K562 (cell line): Measurements from ENCODE around the gene AKAP7. TPM values are rescaled to one million over a fixed set of nuclear protein-coding genes. Genes with fewer than 3 reads are reported as not detected.

Experiments used
- ATAC-seq: fragments of 200-7000 bp; cut with Tn5 transposase; 3 replicates; pipeline ENCODE4 v1.9.1; 2020; ENCODE audit warnings: moderate library complexity
- BruUV-seq: library from RNA; stranded (reverse); fragments of 400-500 nt; replicated peaks from 2 replicates; lab custom pipeline; 2021; lab: Mats Ljungman, UMichigan
- CTCF ChIA-PET: fragments of 300-600 bp; formaldehyde crosslinking; extraction: SDS; loops from one replicate; lab custom pipeline; 2021; ENCODE audit warnings: low intra/inter-chr PET ratio; lab: Yijun Ruan, JAX
- POLR2A ChIA-PET: fragments of 300-600, 350-650 bp; sonication (Branson Sonifier 250); formaldehyde crosslinking; extraction: SDS; loops from one replicate; lab custom pipeline; 2021; ENCODE audit warnings: antibody characterized with exemption, inconsistent platforms; lab: Yijun Ruan, JAX
- DNase-seq, 4 experiments: peaks; one replicate each; pipeline versions ENCODE4 v3.0.0 to v3.0.0-alpha.2; 2011 to 2018; ENCODE audit warnings: low spot score in 3 of 4, mixed read lengths in 3 of 4; ENCODE audit errors: extremely low read depth in 1 of 4
- FAIRE-seq: peaks from 2 replicates; lab custom pipeline; 2011; peaks lifted over from hg19 to GRCh38; lab: Jason Lieb, UNC
- H2AFZ ChIP-seq: 2 replicates; pipeline ENCODE4 v1.6.0; 2011; ENCODE audit warnings: low read depth, low read length, control low read depth, inconsistent platforms
- H3K27ac ChIP-seq: fragments of 200-600 bp; 3 replicates; pipeline ENCODE4 v1.8.0; 2011; ENCODE audit warnings: low read depth, mild to moderate bottlenecking, control low read depth, inconsistent platforms, low read length, moderate library complexity, mixed read lengths; ENCODE audit errors: extremely low read depth
- H3K27me3 ChIP-seq, 2 experiments: fragments of 300-600 bp in 1 of 2; 2 replicates in 1 of 2; 3 replicates in 1 of 2; pipeline versions ENCODE4 v1.6.0 to v1.8.0; 2011; ENCODE audit warnings: inconsistent platforms in 2 of 2, low read length in 2 of 2, mild to moderate bottlenecking in 1 of 2, mixed read lengths in 1 of 2, moderate library complexity in 1 of 2; ENCODE audit not compliant: control insufficient read depth in 2 of 2, insufficient read depth in 2 of 2
- H3K36me3 ChIP-seq: fragments of 300-600 bp; 3 replicates; pipeline ENCODE4 v1.8.0; 2011; ENCODE audit warnings: mild to moderate bottlenecking, low read length, inconsistent platforms; ENCODE audit not compliant: control insufficient read depth, insufficient read depth
- H3K4me1 ChIP-seq, 2 experiments: fragments of 200-600 bp in 1 of 2; replicated peaks in 1 of 2; 2 replicates in 1 of 2; 3 replicates in 1 of 2; pipeline versions ENCODE4 v1.5.1 to v1.8.0; 2011; ENCODE audit warnings: inconsistent platforms in 2 of 2, low read length in 2 of 2, mild to moderate bottlenecking in 1 of 2, mixed read lengths in 1 of 2, moderate library complexity in 1 of 2; ENCODE audit not compliant: control insufficient read depth in 2 of 2, insufficient read depth in 2 of 2
- H3K4me2 ChIP-seq: 2 replicates; pipeline ENCODE4 v1.6.1; 2011; ENCODE audit warnings: low read length, control low read depth, inconsistent platforms, mixed read lengths; ENCODE audit not compliant: insufficient read depth
- H3K4me3 ChIP-seq: fragments of 200-600 bp; sonication (generic), shearing (Covaris generic); 2 replicates; pipeline ENCODE4 v1.5.1; 2016; ENCODE audit warnings: control low read depth, inconsistent platforms
- H3K79me2 ChIP-seq: fragments of 200-600 bp; 3 replicates; pipeline ENCODE4 v1.8.0; 2011; ENCODE audit warnings: low read length, inconsistent platforms; ENCODE audit not compliant: control insufficient read depth, insufficient read depth
- H3K9ac ChIP-seq, 2 experiments: 2 replicates each; pipeline versions ENCODE4 v1.6.0 to v1.6.1; 2011; ENCODE audit warnings: low read depth in 2 of 2, low read length in 2 of 2, control low read depth in 1 of 2, inconsistent platforms in 1 of 2, mild to moderate bottlenecking in 1 of 2, mixed read lengths in 1 of 2; ENCODE audit not compliant: insufficient read depth in 1 of 2
- H3K9me1 ChIP-seq: one replicate; pipeline ENCODE4 v1.6.0; 2011; ENCODE audit warnings: inconsistent platforms, mild to moderate bottlenecking, low read length, moderate library complexity; ENCODE audit not compliant: control insufficient read depth, insufficient read depth
- H3K9me3 ChIP-seq: replicated peaks from 2 replicates; pipeline ENCODE4 v1.5.1; 2011; ENCODE audit warnings: low read depth, low read length, inconsistent platforms; ENCODE audit not compliant: control insufficient read depth, insufficient read depth
- H4K20me1 ChIP-seq: replicated peaks from 2 replicates; pipeline ENCODE4 v1.6.1; 2011; ENCODE audit warnings: low read length, inconsistent platforms, mixed read lengths; ENCODE audit not compliant: control insufficient read depth, insufficient read depth
- ARNT ChIP-seq, 2 experiments: fragments of 450-650 bp; IDR thresholded peaks; 2 replicates each; pipeline ENCODE4 v1.6.1; 2016; ENCODE audit warnings: mild to moderate bottlenecking in 1 of 2
- BRCA1 ChIP-seq, 2 experiments: fragments of 450-650 bp in 1 of 2; sonication (generic) in 1 of 2; formaldehyde crosslinking in 1 of 2; IDR thresholded peaks; 2 replicates each; pipeline versions ENCODE4 v1.5.0 to v1.6.1; 2017 to 2020; ENCODE audit warnings: mild to moderate bottlenecking in 1 of 2, missing genetic modification reagents in 1 of 2
- CEBPB ChIP-seq: fragments of 450-650 bp; IDR thresholded peaks from 2 replicates; pipeline ENCODE4 v1.6.1; 2016; ENCODE audit warnings: missing genetic modification characterization, missing compliant biosample characterization
- CEBPZ ChIP-seq: fragments of 150-350 bp; IDR thresholded peaks from 2 replicates; pipeline ENCODE4 v1.6.1; 2014; ENCODE audit warnings: low read depth, mild to moderate bottlenecking, low read length, borderline replicate concordance
- FOXA3 ChIP-seq, 2 experiments: fragments of 450-650 bp in 1 of 2; sonication (generic) in 1 of 2; formaldehyde crosslinking; IDR thresholded peaks in 1 of 2; conservative IDR thresholded peaks in 1 of 2; 2 replicates each; pipeline versions ENCODE4 v1.4.0 to v1.8.0; 2020 to 2022; ENCODE audit warnings: mild to moderate bottlenecking in 2 of 2, missing genetic modification reagents in 1 of 2
- HDAC6 ChIP-seq: IDR thresholded peaks from 2 replicates; pipeline ENCODE4 v1.6.1; 2012; ENCODE audit warnings: low read depth, mild to moderate bottlenecking, control low read depth, inconsistent platforms, low read length, moderate library complexity
- MEF2A ChIP-seq: IDR thresholded peaks from 2 replicates; pipeline ENCODE4 v1.6.1; 2011; ENCODE audit warnings: low read depth, mild to moderate bottlenecking, low read length, moderate library complexity; ENCODE audit not compliant: control insufficient read depth
- PURB ChIP-seq: sonication (generic); formaldehyde crosslinking; IDR thresholded peaks from 2 replicates; pipeline ENCODE4 v1.9.0; 2021; ENCODE audit warnings: low read depth, mild to moderate bottlenecking, missing genetic modification reagents
- RAD21 ChIP-seq, 2 experiments: fragments of 250-450 bp in 1 of 2; fragments of 450-650 bp in 1 of 2; sonication (Bioruptor Pico) in 1 of 2; formaldehyde crosslinking in 1 of 2; IDR thresholded peaks in 1 of 2; conservative IDR thresholded peaks in 1 of 2; 2 replicates each; pipeline versions ENCODE4 v1.4.0 to v1.8.0; 2020 to 2022; ENCODE audit warnings: mild to moderate bottlenecking in 2 of 2, moderate library complexity in 1 of 2
- SMARCE1 ChIP-seq: fragments of 450-650 bp; IDR thresholded peaks from 2 replicates; pipeline ENCODE4 v1.7.1; 2016; ENCODE audit warnings: mild to moderate bottlenecking
- XRCC5 ChIP-seq: fragments of 200-400 bp; formaldehyde crosslinking; IDR thresholded peaks from 2 replicates; pipeline ENCODE4 v1.6.1; 2017; ENCODE audit warnings: low read depth, mild to moderate bottlenecking, low read length
- ZC3H8 ChIP-seq: fragments of 450-650 bp; IDR thresholded peaks from 2 replicates; pipeline ENCODE4 v1.6.1; 2017
- ZNF143 ChIP-seq: sonication (generic); formaldehyde crosslinking; IDR thresholded peaks from 2 replicates; pipeline ENCODE4 v1.9.0; 2022; ENCODE audit warnings: mild to moderate bottlenecking, missing genetic modification reagents
- ZNF699 ChIP-seq: fragments of 250-450 bp; sonication (Bioruptor Pico); IDR thresholded peaks from 2 replicates; pipeline ENCODE4 v1.8.0; 2021; ENCODE audit warnings: mild to moderate bottlenecking, moderate library complexity; ENCODE audit not compliant: insufficient replicate concordance
- ZNF76 ChIP-seq: fragments of 250-450 bp; sonication (Bioruptor Pico); IDR thresholded peaks from 2 replicates; pipeline ENCODE4 v1.4.0; 2020; ENCODE audit warnings: mild to moderate bottlenecking, moderate library complexity, borderline replicate concordance
- WGBS: fragments of 100-300 bp; shearing (Covaris generic); methylation state at CpG from one replicate; pipeline ENCODE4 v1.1.6; 2016; ENCODE audit warnings: low coverage, mixed read lengths; ENCODE audit not compliant: insufficient coverage; ENCODE audit errors: missing lambda C conversion rate; 5-methylcytosine and 5-hydroxymethylcytosine counted together
- in situ Hi-C: fragments of 300-500 bp; cut with MboI; formaldehyde crosslinking; loops from 4 replicates; pipeline ENCODE4 v1.15.0; 2018; ENCODE audit warnings: inconsistent platforms, mixed read lengths
- intact Hi-C: fragments of 100-400 bp; cut with micrococcal nuclease; formaldehyde crosslinking; loops from 2 replicates; pipeline ENCODE4 v1.14.2; 2022
- polyA plus RNA-seq, 8 experiments: library from polyadenylated mRNA; depleted of rRNA in 4 of 8; stranded (reverse) in 5 of 8; unstranded in 3 of 8; fragments of >200 nt; fragmentation: Nextera tagmentation in 2 of 8; fragmentation: Illumina TruSeq in 1 of 8; extraction: Ambion mirVana in 2 of 8; extraction: Trizol in 1 of 8; gene quantifications; 2 replicates each; pipeline versions ENCODE4 v1.2.1 to v1.2.3, GENCODE V29; 2011 to 2014; ENCODE audit warnings: inconsistent platforms in 1 of 8, missing spikeins in 1 of 8
- total RNA-seq, 7 experiments: library from RNA; depleted of rRNA in 6 of 7; stranded (reverse); fragments of >200 nt in 6 of 7; fragmentation: Illumina TruSeq in 2 of 7; extraction: Trizol in 2 of 7; gene quantifications; 2 replicates each; pipeline versions ENCODE4 v1.2.1 to v1.2.3, GENCODE V29; 2011 to 2021; ENCODE audit warnings: low replicate concordance in 1 of 7
- TF ChIP-seq, protein P1 (sequence below): fragments of 250-450 bp; sonication (Bioruptor Pico); IDR thresholded peaks from 2 replicates; pipeline ENCODE4 v1.8.0; 2022; ENCODE audit warnings: inconsistent platforms

AKAP7 gene
- total and polyA plus RNA-seq, 9 of the 15 experiments (the other 6 are each of a cell fraction or from before 2014, with no cell fraction given): 0.82 to 2.6 (median 1.6) TPM

DNA sequence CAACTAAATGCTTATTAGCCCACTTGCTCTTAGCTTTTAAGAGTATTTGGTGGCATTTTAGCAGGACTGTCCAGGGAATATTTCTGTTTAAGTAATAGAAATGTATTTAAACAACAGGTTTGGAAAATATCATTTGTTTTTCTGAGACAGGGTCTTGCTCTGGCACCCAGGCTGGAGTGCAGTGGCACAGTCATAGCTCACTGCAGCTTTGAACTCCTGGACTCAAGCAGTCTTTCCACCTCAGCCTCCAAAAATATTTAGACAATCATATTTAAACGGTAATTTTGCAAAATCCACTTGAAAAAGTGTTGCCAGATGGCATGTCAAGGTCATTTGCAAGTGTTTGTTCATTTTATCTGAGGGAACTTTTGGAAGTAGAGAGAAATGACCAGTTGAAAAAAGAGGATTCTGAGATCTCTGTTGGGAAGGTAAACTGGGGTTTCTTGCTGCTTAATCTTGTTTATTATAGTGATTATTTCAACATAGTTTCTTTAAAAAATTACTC, 25.0 kb downstream of the AKAP7 start:
- no peak overlapping the region for H3K4me2 ChIP-seq
- FAIRE-seq (no peak), ATAC-seq (no peak), DNase-seq (no peak)
- TF ChIP-seq CEBPZ (no peak), MEF2A (no peak), ZNF76 (no peak), ZNF143 (CRISPR knock-in tag) (no peak), SMARCE1 (no peak), ARNT (IDR thresholded peaks at IDR 0.05) (no peak), CEBPB (tag) (no peak), ZC3H8 (no peak), PURB (CRISPR knock-in tag) (no peak), XRCC5 (no peak), BRCA1 (IDR thresholded peaks at IDR 0.05) (no peak), BRCA1 (CRISPR knock-in tag; IDR thresholded peaks at IDR 0.05) (no peak), FOXA3 (CRISPR knock-in tag; conservative IDR thresholded peaks at IDR 0.05 in 1 of 2, IDR thresholded peaks at IDR 0.05 in 1 of 2) (no peak), HDAC6 (no peak), ZNF699 (no peak), RAD21 (CRISPR knock-in tag; conservative IDR thresholded peaks at IDR 0.05 in 1 of 2, IDR thresholded peaks at IDR 0.05 in 1 of 2) (no peak)
- TF ChIP-seq, protein P1, sequence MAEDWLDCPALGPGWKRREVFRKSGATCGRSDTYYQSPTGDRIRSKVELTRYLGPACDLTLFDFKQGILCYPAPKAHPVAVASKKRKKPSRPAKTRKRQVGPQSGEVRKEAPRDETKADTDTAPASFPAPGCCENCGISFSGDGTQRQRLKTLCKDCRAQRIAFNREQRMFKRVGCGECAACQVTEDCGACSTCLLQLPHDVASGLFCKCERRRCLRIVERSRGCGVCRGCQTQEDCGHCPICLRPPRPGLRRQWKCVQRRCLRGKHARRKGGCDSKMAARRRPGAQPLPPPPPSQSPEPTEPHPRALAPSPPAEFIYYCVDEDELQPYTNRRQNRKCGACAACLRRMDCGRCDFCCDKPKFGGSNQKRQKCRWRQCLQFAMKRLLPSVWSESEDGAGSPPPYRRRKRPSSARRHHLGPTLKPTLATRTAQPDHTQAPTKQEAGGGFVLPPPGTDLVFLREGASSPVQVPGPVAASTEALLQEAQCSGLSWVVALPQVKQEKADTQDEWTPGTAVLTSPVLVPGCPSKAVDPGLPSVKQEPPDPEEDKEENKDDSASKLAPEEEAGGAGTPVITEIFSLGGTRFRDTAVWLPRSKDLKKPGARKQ: no peak
- no peak overlapping the region for H2AFZ ChIP-seq
- CTCF ChIA-PET: no interaction called here
- H3K27ac ChIP-seq: no peak overlapping the region
- no peaks in the 10 kb centered on the region for H3K79me2 ChIP-seq
- no peaks in the 10 kb centered on the region for H3K4me1 ChIP-seq
- whole genome bisulfite sequencing: 8% methylated on average over 1 of the region's 1 CpG
- no peaks in the 10 kb centered on the region for H3K27me3 ChIP-seq
- no peak overlapping the region for H3K4me3 ChIP-seq
- no peak overlapping the region for H3K9ac ChIP-seq
- in situ Hi-C loops: no loop called here
- no peaks in the 10 kb centered on the region for H3K36me3 ChIP-seq
- no peaks in the 10 kb centered on the region for H4K20me1 ChIP-seq
- H3K9me3 ChIP-seq: no peaks in the 10 kb centered on the region
- BruUV-seq: no TSS peak
- POLR2A ChIA-PET: no interaction called here
- H3K9me1 ChIP-seq: no peaks in the 10 kb centered on the region
- intact Hi-C loops: no loop called here
